ENCODE results near the gene JHY.

GRCh38 chr11:122897606-122898210 lies 15.1 kb downstream of the JHY start:
- no peak for TF ChIP-seq CTCF (conservative IDR thresholded peaks at IDR 0.05; ENCODE audit: low read length)
- TF ChIP-seq EZH2phosphoT487 (IDR thresholded peaks at IDR 0.05; ENCODE audit: borderline replicate concordance), result no peak
